GM20000 (cell line): ENCODE results near the gene CDH5.
"Not testable (repeated sequence)": the region's sequence is repeated elsewhere in the genome, so short reads cannot be mapped to it uniquely, and the experiment has no call there.

ENCODE experiments used
- DNase-seq: peaks from one replicate; pipeline ENCODE4 v3.0.0; 2012; ENCODE audit warnings: low spot score
- TF ChIP-seq, protein P1 (sequence below): IDR thresholded peaks from 2 replicates; pipeline ENCODE4 v1.5.1; 2012; ENCODE audit warnings: mild to moderate bottlenecking, control low read depth; ENCODE audit errors: extremely low read depth, missing control alignments

The CDH5 gene

DNA sequence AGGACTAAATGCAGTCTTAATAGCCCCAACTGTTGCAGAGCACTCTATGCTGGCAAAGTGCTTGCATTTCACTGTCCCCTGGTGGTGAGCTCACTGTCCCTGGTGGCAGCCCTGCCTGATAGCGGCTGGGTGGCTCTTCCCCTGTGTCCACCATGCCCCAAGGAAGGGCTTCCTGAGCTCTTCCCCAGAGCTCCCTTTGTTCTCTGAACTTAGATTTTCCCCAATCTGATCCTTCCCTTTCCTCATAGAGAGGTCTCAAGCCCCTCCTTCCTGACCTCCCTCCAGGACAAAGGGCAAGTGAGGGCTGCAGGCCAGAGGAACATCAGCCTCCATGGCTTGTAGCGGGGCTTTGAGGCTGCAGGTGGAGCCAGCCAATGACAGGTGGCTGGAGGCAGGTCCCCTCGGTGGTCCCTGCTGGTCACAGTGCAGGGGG is 77.6 kb downstream of the CDH5 start:
- TF ChIP-seq, protein P1, sequence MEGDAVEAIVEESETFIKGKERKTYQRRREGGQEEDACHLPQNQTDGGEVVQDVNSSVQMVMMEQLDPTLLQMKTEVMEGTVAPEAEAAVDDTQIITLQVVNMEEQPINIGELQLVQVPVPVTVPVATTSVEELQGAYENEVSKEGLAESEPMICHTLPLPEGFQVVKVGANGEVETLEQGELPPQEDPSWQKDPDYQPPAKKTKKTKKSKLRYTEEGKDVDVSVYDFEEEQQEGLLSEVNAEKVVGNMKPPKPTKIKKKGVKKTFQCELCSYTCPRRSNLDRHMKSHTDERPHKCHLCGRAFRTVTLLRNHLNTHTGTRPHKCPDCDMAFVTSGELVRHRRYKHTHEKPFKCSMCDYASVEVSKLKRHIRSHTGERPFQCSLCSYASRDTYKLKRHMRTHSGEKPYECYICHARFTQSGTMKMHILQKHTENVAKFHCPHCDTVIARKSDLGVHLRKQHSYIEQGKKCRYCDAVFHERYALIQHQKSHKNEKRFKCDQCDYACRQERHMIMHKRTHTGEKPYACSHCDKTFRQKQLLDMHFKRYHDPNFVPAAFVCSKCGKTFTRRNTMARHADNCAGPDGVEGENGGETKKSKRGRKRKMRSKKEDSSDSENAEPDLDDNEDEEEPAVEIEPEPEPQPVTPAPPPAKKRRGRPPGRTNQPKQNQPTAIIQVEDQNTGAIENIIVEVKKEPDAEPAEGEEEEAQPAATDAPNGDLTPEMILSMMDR, result no peak
- no peak for DNase-seq

GRCh38 chr16:66446737-66447136 is 80.2 kb downstream of the CDH5 start:
- no peak for DNase-seq
- TF ChIP-seq, protein P1, result no peak

DNA sequence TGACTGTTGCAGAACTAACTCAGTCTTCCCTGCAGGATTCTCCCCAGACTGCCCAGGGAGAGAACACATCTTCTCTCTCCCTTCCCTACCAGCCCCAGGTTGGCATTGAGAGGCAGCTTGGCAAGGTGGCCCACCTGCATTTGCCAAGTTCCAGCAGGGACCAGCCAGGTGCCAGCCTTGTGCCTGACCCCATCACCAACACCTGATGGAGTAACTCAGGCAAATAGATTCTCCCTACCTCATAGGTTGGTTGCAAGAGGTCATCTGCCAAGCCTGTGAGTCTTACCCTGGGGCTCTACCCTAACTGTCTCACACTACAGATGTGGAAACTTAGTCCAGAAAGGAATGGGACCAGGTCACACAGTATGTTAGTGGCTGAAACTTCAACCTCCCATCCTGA is 81.0 kb downstream of the CDH5 start:
- TF ChIP-seq, protein P1, result no peak
- DNase-seq, result no peak

- DNase-seq, result no peak
- TF ChIP-seq, protein P1, result no peak
Measured at GRCh38 chr16:66451548-66451947, 85.1 kb downstream of the CDH5 start.

- not testable (repeated sequence) for DNase-seq
Measured at GRCh38 chr16:66453230-66453629, 86.7 kb downstream of the CDH5 start.
